Activated naive CD8-positive, alpha-beta T cell treated with anti-CD3 and anti-CD28 coated beads for 36 hours (primary cell): ENCODE results near the gene DHDH. TPM values are rescaled to one million over a fixed set of nuclear protein-coding genes. Genes with fewer than 3 reads are reported as not detected.
A peak's percentile ranks its signal among the peaks of the same experiment; 100 is the strongest.

Experiments
- DNase-seq: peaks from one replicate; pipeline ENCODE4 v3.0.0; 2021
- H3K27ac Mint-ChIP-seq: one replicate; pipeline ENCODE4 v1.8.0; 2022; ENCODE audit warnings: mild to moderate bottlenecking, moderate library complexity, mixed read lengths
- H3K27me3 Mint-ChIP-seq: one replicate; pipeline ENCODE4 v1.8.0; 2022; ENCODE audit warnings: mild to moderate bottlenecking, mixed read lengths
- H3K36me3 Mint-ChIP-seq: one replicate; pipeline ENCODE4 v1.8.0; 2021; ENCODE audit warnings: mild to moderate bottlenecking, mixed read lengths
- H3K4me1 Mint-ChIP-seq: one replicate; pipeline ENCODE4 v1.8.0; 2021; ENCODE audit warnings: mixed read lengths
- H3K4me3 Mint-ChIP-seq: one replicate; pipeline ENCODE4 v1.8.0; 2022; ENCODE audit warnings: mild to moderate bottlenecking, moderate library complexity, mixed read lengths
- H3K9me3 Mint-ChIP-seq: one replicate; pipeline ENCODE4 v1.8.0; 2022; ENCODE audit warnings: mixed read lengths
- total RNA-seq, 2 experiments: library from RNA; stranded (reverse); gene quantifications; one replicate each; pipeline ENCODE4 v1.2.3, GENCODE V29; 2021

The DHDH gene
- total RNA-seq, 2 experiments from 2014 or later = 0.74 to 1.1 TPM

- Mint-ChIP-seq H3K27ac (no peak overlapping the region), H3K27me3 (no peaks in the 10 kb centered on the region), H3K4me1 (peaks cover 17% of the 10 kb centered on the region), H3K9me3 (no peaks in the 10 kb centered on the region), H3K36me3 (peaks cover 26% of the 10 kb centered on the region), H3K4me3 (no peak overlapping the region)
- no peak for DNase-seq
Observed at GRCh38 chr19:48985711-48986110, 52.2 kb downstream of the DHDH start.

GRCh38 chr19:48986211-48986610 lies 52.7 kb downstream of the DHDH start:
- Mint-ChIP-seq H3K9me3 (no peaks in the 10 kb centered on the region), H3K36me3 (peaks cover 26% of the 10 kb centered on the region), H3K27me3 (no peaks in the 10 kb centered on the region), H3K4me1 (peaks cover 21% of the 10 kb centered on the region), H3K27ac (no peak overlapping the region), H3K4me3 (no peak overlapping the region)
- no peak for DNase-seq

GRCh38 chr19:48987323-48987722 lies 53.8 kb downstream of the DHDH start:
- DNase-seq = no peak
- peak overlapping the region; percentile 70 for H3K27ac Mint-ChIP-seq
- no peaks in the 10 kb centered on the region for H3K27me3 Mint-ChIP-seq
- no peaks in the 10 kb centered on the region for H3K9me3 Mint-ChIP-seq
- H3K36me3 Mint-ChIP-seq = peaks cover 25% of the 10 kb centered on the region
- peaks cover 26% of the 10 kb centered on the region for H3K4me1 Mint-ChIP-seq
- no peak overlapping the region for H3K4me3 Mint-ChIP-seq

- Mint-ChIP-seq H3K27me3 (no peaks in the 10 kb centered on the region), H3K36me3 (peaks cover 21% of the 10 kb centered on the region), H3K27ac (peak overlapping the region; percentile 70), H3K4me3 (no peak overlapping the region), H3K4me1 (peaks cover 27% of the 10 kb centered on the region), H3K9me3 (no peaks in the 10 kb centered on the region)
- DNase-seq = no peak
Observed at GRCh38 chr19:48988286-48988685, 54.8 kb downstream of the DHDH start.

GRCh38 chr19:48988860-48989259 lies 55.4 kb downstream of the DHDH start:
- Mint-ChIP-seq H3K4me3 (no peak overlapping the region), H3K27me3 (no peaks in the 10 kb centered on the region), H3K36me3 (peaks cover 19% of the 10 kb centered on the region), H3K9me3 (no peaks in the 10 kb centered on the region), H3K4me1 (peaks cover 27% of the 10 kb centered on the region), H3K27ac (peak overlapping the region; percentile 40)
- no peak for DNase-seq

- Mint-ChIP-seq H3K4me3 (no peak overlapping the region), H3K9me3 (no peaks in the 10 kb centered on the region), H3K27me3 (no peaks in the 10 kb centered on the region), H3K4me1 (peaks cover 33% of the 10 kb centered on the region), H3K36me3 (peaks cover 24% of the 10 kb centered on the region), H3K27ac (peak overlapping the region; percentile 18)
- DNase-seq = no peak
Observed at GRCh38 chr19:48989701-48990291, 56.3 kb downstream of the DHDH start.

- Mint-ChIP-seq H3K4me1 (peaks cover 38% of the 10 kb centered on the region), H3K4me3 (no peak overlapping the region)
Observed at GRCh38 chr19:48990400-48990799, 56.9 kb downstream of the DHDH start.

GRCh38 chr19:48991011-48991609 lies 57.6 kb downstream of the DHDH start:
- peaks cover 30% of the 10 kb centered on the region for H3K36me3 Mint-ChIP-seq
- no peaks in the 10 kb centered on the region for H3K9me3 Mint-ChIP-seq
- peaks cover 38% of the 10 kb centered on the region for H3K4me1 Mint-ChIP-seq
- no peaks in the 10 kb centered on the region for H3K27me3 Mint-ChIP-seq
- no peak for DNase-seq
- no peak overlapping the region for H3K4me3 Mint-ChIP-seq
- H3K27ac Mint-ChIP-seq = no peak overlapping the region

More at GRCh38 chr19:48990400-48990799, 56.9 kb downstream of the DHDH start:
- DNase-seq = no peak
- no peaks in the 10 kb centered on the region for H3K27me3 Mint-ChIP-seq
- H3K27ac Mint-ChIP-seq = peak overlapping the region; percentile 18
- peaks cover 30% of the 10 kb centered on the region for H3K36me3 Mint-ChIP-seq
- no peaks in the 10 kb centered on the region for H3K9me3 Mint-ChIP-seq

- peak overlapping the region; percentile 100 for H3K4me3 Mint-ChIP-seq
- DNase-seq = no peak
- H3K27ac Mint-ChIP-seq = peak overlapping the region; percentile 87
- H3K9me3 Mint-ChIP-seq = no peaks in the 10 kb centered on the region
- no peaks in the 10 kb centered on the region for H3K27me3 Mint-ChIP-seq
- H3K36me3 Mint-ChIP-seq = peaks cover 32% of the 10 kb centered on the region
- peaks cover 34% of the 10 kb centered on the region for H3K4me1 Mint-ChIP-seq
Observed at GRCh38 chr19:48991873-48992580, 58.5 kb downstream of the DHDH start.

- DNase-seq = no peak
- H3K27ac Mint-ChIP-seq = peak overlapping the region; percentile 87
- peaks cover 28% of the 10 kb centered on the region for H3K4me1 Mint-ChIP-seq
- no peaks in the 10 kb centered on the region for H3K27me3 Mint-ChIP-seq
- H3K36me3 Mint-ChIP-seq = peaks cover 33% of the 10 kb centered on the region
- H3K4me3 Mint-ChIP-seq = peak overlapping the region; percentile 100
- no peaks in the 10 kb centered on the region for H3K9me3 Mint-ChIP-seq
Observed at GRCh38 chr19:48992581-48993174, 59.2 kb downstream of the DHDH start.

- peak within 1 kb of the TSS; percentile 96 for H3K27ac Mint-ChIP-seq
- H3K27me3 Mint-ChIP-seq = no peaks in the 10 kb centered on the region
- H3K9me3 Mint-ChIP-seq = no peaks in the 10 kb centered on the region
- H3K36me3 Mint-ChIP-seq = peaks cover 27% of the 10 kb centered on the region
- H3K4me1 Mint-ChIP-seq = peaks cover 22% of the 10 kb centered on the region
- peak; percentile 100 for DNase-seq
- H3K4me3 Mint-ChIP-seq = peak within 1 kb of the TSS; percentile 100
Observed at GRCh38 chr19:48993175-48994034, 59.9 kb downstream of the DHDH start, which contains the start of the genes GYS1 and RUVBL2. GYS1 (minus strand) TSS chr19:48993309; CDS start chr19:48993112, 197 bp downstream. RUVBL2 (plus strand) TSS chr19:48993887; CDS start chr19:48993912, 25 bp downstream.

GRCh38 chr19:48994035-48994386 lies 60.5 kb downstream of the DHDH start:
- H3K36me3 Mint-ChIP-seq = peaks cover 22% of the 10 kb centered on the region
- H3K4me3 Mint-ChIP-seq = peak overlapping the region; percentile 100
- no peaks in the 10 kb centered on the region for H3K9me3 Mint-ChIP-seq
- peaks cover 22% of the 10 kb centered on the region for H3K4me1 Mint-ChIP-seq
- no peak for DNase-seq
- H3K27me3 Mint-ChIP-seq = no peaks in the 10 kb centered on the region
- peak overlapping the region; percentile 96 for H3K27ac Mint-ChIP-seq
